Neural cell (in vitro differentiated cells): ENCODE measurements around the gene ADNP2. TPM values are rescaled to one million over a fixed set of nuclear protein-coding genes. Genes with fewer than 3 reads are reported as not detected.

Experiments used
- H2AFZ ChIP-seq: fragments of 200-600, 300-800 bp; sonication (generic), shearing (Covaris generic); 2 replicates; pipeline ENCODE4 v1.6.0; 2014; ENCODE audit warnings: low read depth, mild to moderate bottlenecking, antibody characterized with exemption, low read length, moderate library complexity
- H3F3A ChIP-seq: fragments of 200-600 bp; shearing (Covaris generic); 2 replicates; pipeline ENCODE4 v1.6.1; 2016; ENCODE audit warnings: mild to moderate bottlenecking, moderate library complexity, mixed read lengths, antibody characterized with exemption, low read length; ENCODE audit not compliant: insufficient read depth, poor library complexity, severe bottlenecking
- H3K27ac ChIP-seq: fragments of 200-600, 300-800 bp; sonication (generic), shearing (Covaris generic); 2 replicates; pipeline ENCODE4 v1.5.1; 2014; ENCODE audit warnings: mild to moderate bottlenecking, low read length, moderate library complexity
- H3K27me3 ChIP-seq: fragments of 300-800, 200-600 bp; sonication (generic), shearing (Covaris generic); 2 replicates; pipeline ENCODE4 v1.6.0; 2014; ENCODE audit warnings: mild to moderate bottlenecking, low read depth, low read length, moderate library complexity; ENCODE audit not compliant: insufficient read depth
- H3K36me3 ChIP-seq: fragments of 300-800, 200-600 bp; sonication (generic), shearing (Covaris generic); 2 replicates; pipeline ENCODE4 v1.5.1; 2014; ENCODE audit warnings: mild to moderate bottlenecking, antibody characterized with exemption, low read length, moderate library complexity; ENCODE audit not compliant: insufficient read depth
- H3K4me2 ChIP-seq: fragments of 300-800, 200-600 bp; sonication (generic), shearing (Covaris generic); 2 replicates; pipeline ENCODE4 v1.6.0; 2014; ENCODE audit warnings: mild to moderate bottlenecking, low read length
- H3K4me3 ChIP-seq: fragments of 300-800, 200-600 bp; sonication (generic), shearing (Covaris generic); 2 replicates; pipeline ENCODE4 v1.5.1; 2014; ENCODE audit warnings: mild to moderate bottlenecking, low read length, moderate library complexity
- H3K79me2 ChIP-seq: fragments of 200-600 bp; shearing (Covaris generic); replicated peaks from 2 replicates; pipeline ENCODE4 v1.6.0; 2014; ENCODE audit warnings: mild to moderate bottlenecking, low read length, moderate library complexity; ENCODE audit not compliant: insufficient read depth
- H3K9ac ChIP-seq: fragments of 300-800, 200-600 bp; sonication (generic), shearing (Covaris generic); 2 replicates; pipeline ENCODE4 v1.6.1; 2016; ENCODE audit warnings: mild to moderate bottlenecking, low read length, mixed read lengths
- H3K9me2 ChIP-seq: fragments of 200-600 bp; shearing (Covaris generic); 2 replicates; pipeline ENCODE4 v1.6.1; 2016; ENCODE audit warnings: mild to moderate bottlenecking, low read length, mixed read lengths; ENCODE audit not compliant: insufficient read depth
- H3K9me3 ChIP-seq: fragments of 200-600, 300-800 bp; sonication (generic), shearing (Covaris generic); 2 replicates; pipeline ENCODE4 v1.6.1; 2016; ENCODE audit warnings: mild to moderate bottlenecking, mixed run types, low read length, moderate library complexity, mixed read lengths
- H4K20me1 ChIP-seq: fragments of 200-600 bp; shearing (Covaris generic); 2 replicates; pipeline ENCODE4 v1.6.1; 2016; ENCODE audit warnings: mild to moderate bottlenecking, mixed run types; ENCODE audit not compliant: insufficient read depth
- EP300 ChIP-seq: fragments of 450-650 bp; conservative IDR thresholded peaks from 2 replicates; pipeline ENCODE4 v1.6.1; 2014; ENCODE audit warnings: antibody characterized with exemption, mild to moderate bottlenecking, moderate library complexity; ENCODE audit not compliant: poor library complexity, severe bottlenecking
- EZH2 ChIP-seq: fragments of 200-600, 300-800 bp; shearing (Covaris generic), sonication (generic); IDR thresholded peaks from 2 replicates; pipeline ENCODE4 v1.6.1; 2014; ENCODE audit warnings: antibody characterized with exemption, low read length, borderline replicate concordance, mild to moderate bottlenecking; ENCODE audit not compliant: insufficient read depth, poor library complexity, severe bottlenecking
- MXI1 ChIP-seq: fragments of 450-650 bp; conservative IDR thresholded peaks from 2 replicates; pipeline ENCODE4 v1.6.1; 2014; ENCODE audit warnings: antibody characterized with exemption, mild to moderate bottlenecking; ENCODE audit not compliant: poor library complexity, severe bottlenecking
- POLR2AphosphoS5 ChIP-seq: IDR thresholded peaks from 2 replicates; pipeline ENCODE4 v1.6.1; 2012
- RAD21 ChIP-seq: fragments of 450-650 bp; conservative IDR thresholded peaks from 2 replicates; pipeline ENCODE4 v1.6.1; 2014; ENCODE audit warnings: antibody characterized with exemption, mild to moderate bottlenecking, moderate library complexity
- SMC3 ChIP-seq: fragments of 450-650 bp; conservative IDR thresholded peaks from 2 replicates; pipeline ENCODE4 v1.6.1; 2014; ENCODE audit warnings: antibody characterized with exemption, mild to moderate bottlenecking, moderate library complexity; ENCODE audit not compliant: poor library complexity
- TAF1 ChIP-seq: IDR thresholded peaks from 2 replicates; pipeline ENCODE4 v1.6.1; 2012; ENCODE audit warnings: low read depth
- polyA plus RNA-seq: library from polyadenylated mRNA; depleted of rRNA; stranded (reverse); fragments of >200 nt; gene quantifications from 2 replicates; pipeline ENCODE4 v1.2.3, GENCODE V29; 2014
- TF ChIP-seq, protein P1 (sequence below): fragments of 450-650 bp; IDR thresholded peaks from 2 replicates; pipeline ENCODE4 v1.5.1; 2014; ENCODE audit warnings: antibody characterized with exemption, mild to moderate bottlenecking, moderate library complexity; ENCODE audit not compliant: poor library complexity, severe bottlenecking
- TF ChIP-seq, protein P2 (sequence below): IDR thresholded peaks from 2 replicates; pipeline ENCODE4 v1.6.1; 2012; ENCODE audit warnings: borderline replicate concordance

The ADNP2 gene
- polyA plus RNA-seq, 1 donor from 2014 or later = 16.9 TPM

DNA sequence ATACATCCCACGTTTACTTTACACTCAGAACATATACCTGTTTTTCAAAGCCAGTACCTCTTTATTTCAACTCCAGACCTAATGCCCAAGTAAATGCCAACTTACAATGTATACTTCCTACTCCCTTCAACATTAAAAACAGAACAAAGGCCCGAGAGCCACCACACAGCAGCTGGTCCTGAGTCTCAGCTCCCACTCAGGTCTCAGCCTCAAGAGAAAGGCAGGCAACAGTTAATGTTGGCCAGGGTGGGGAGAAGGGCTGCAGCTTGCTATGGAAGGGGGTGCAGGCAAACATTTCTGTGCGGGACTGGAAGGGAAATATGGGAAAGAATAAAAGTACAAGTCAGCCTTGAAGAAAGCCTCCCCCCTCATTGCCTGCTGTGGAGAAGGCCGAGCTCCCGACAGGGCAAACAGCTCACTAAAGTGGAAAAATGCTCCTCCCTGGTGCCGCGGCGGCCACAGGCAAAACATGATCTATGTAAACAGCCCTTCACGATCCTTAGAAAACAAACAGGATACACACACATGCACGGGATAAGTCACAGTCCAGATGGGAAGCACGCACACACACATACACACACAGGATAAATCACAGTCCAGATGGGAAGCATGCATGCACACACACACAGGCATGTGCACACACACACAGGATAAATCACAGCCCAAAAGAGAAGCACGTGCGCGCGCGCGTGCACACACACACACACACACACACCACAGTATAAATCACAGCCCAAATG is 67.4 kb downstream of the ADNP2 start:
- no peak overlapping the region for H3K4me3 ChIP-seq
- H3K79me2 ChIP-seq = no peaks in the 10 kb centered on the region
- TF ChIP-seq MXI1 (no peak), RAD21 (no peak), TAF1 (no peak), EP300 (no peak), SMC3 (no peak), EZH2 (no peak), POLR2AphosphoS5 (no peak)
- TF ChIP-seq, protein P1, sequence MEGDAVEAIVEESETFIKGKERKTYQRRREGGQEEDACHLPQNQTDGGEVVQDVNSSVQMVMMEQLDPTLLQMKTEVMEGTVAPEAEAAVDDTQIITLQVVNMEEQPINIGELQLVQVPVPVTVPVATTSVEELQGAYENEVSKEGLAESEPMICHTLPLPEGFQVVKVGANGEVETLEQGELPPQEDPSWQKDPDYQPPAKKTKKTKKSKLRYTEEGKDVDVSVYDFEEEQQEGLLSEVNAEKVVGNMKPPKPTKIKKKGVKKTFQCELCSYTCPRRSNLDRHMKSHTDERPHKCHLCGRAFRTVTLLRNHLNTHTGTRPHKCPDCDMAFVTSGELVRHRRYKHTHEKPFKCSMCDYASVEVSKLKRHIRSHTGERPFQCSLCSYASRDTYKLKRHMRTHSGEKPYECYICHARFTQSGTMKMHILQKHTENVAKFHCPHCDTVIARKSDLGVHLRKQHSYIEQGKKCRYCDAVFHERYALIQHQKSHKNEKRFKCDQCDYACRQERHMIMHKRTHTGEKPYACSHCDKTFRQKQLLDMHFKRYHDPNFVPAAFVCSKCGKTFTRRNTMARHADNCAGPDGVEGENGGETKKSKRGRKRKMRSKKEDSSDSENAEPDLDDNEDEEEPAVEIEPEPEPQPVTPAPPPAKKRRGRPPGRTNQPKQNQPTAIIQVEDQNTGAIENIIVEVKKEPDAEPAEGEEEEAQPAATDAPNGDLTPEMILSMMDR = no peak
- TF ChIP-seq, protein P2, sequence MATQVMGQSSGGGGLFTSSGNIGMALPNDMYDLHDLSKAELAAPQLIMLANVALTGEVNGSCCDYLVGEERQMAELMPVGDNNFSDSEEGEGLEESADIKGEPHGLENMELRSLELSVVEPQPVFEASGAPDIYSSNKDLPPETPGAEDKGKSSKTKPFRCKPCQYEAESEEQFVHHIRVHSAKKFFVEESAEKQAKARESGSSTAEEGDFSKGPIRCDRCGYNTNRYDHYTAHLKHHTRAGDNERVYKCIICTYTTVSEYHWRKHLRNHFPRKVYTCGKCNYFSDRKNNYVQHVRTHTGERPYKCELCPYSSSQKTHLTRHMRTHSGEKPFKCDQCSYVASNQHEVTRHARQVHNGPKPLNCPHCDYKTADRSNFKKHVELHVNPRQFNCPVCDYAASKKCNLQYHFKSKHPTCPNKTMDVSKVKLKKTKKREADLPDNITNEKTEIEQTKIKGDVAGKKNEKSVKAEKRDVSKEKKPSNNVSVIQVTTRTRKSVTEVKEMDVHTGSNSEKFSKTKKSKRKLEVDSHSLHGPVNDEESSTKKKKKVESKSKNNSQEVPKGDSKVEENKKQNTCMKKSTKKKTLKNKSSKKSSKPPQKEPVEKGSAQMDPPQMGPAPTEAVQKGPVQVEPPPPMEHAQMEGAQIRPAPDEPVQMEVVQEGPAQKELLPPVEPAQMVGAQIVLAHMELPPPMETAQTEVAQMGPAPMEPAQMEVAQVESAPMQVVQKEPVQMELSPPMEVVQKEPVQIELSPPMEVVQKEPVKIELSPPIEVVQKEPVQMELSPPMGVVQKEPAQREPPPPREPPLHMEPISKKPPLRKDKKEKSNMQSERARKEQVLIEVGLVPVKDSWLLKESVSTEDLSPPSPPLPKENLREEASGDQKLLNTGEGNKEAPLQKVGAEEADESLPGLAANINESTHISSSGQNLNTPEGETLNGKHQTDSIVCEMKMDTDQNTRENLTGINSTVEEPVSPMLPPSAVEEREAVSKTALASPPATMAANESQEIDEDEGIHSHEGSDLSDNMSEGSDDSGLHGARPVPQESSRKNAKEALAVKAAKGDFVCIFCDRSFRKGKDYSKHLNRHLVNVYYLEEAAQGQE = no peak

DNA sequence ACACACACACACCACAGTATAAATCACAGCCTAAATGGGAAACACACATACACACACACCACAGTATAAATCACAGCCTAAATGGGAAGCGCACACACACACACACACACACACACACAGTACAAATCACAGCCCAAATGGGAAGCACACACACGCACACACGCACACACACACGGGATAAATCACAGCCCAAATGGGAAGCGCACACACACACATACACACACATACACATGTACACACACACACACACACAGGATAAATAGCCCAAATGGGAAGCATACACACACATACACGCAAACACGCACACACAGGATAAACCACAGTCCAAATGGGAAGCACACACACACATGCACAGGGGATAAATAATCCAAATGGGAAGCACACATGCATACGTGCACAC is 68.1 kb downstream of the ADNP2 start:
- H2AFZ ChIP-seq = no peak overlapping the region
- no peaks in the 10 kb centered on the region for H3K27me3 ChIP-seq
- H3K4me2 ChIP-seq = no peak overlapping the region
- H3K4me3 ChIP-seq = no peak overlapping the region
- TF ChIP-seq, protein P2 = no peak
- TF ChIP-seq EZH2 = no peak
- H3F3A ChIP-seq = no peaks in the 10 kb centered on the region
- H3K27ac ChIP-seq = no peak overlapping the region
- no peaks in the 10 kb centered on the region for H3K9me2 ChIP-seq
- H3K79me2 ChIP-seq = no peaks in the 10 kb centered on the region
- no peak overlapping the region for H3K9ac ChIP-seq
- H4K20me1 ChIP-seq = no peaks in the 10 kb centered on the region
- no peaks in the 10 kb centered on the region for H3K9me3 ChIP-seq
- no peaks in the 10 kb centered on the region for H3K36me3 ChIP-seq

More for the DNA sequence above, 67.4 kb downstream of the ADNP2 start:
- Histone ChIP-seq H3F3A (no peaks in the 10 kb centered on the region), H3K9ac (no peak overlapping the region), H3K27me3 (no peaks in the 10 kb centered on the region), H3K27ac (no peak overlapping the region), H2AFZ (no peak overlapping the region), H3K9me3 (no peaks in the 10 kb centered on the region), H3K36me3 (no peaks in the 10 kb centered on the region), H3K4me2 (no peak overlapping the region), H4K20me1 (no peaks in the 10 kb centered on the region), H3K9me2 (no peaks in the 10 kb centered on the region)
